ENCODE measurements around the gene SLC35B1.
"Not testable (repeated sequence)": the region's sequence is repeated elsewhere in the genome, so short reads cannot be mapped to it uniquely, and the experiment has no call there.

The SLC35B1 gene

GRCh38 chr17:49734515-49735490, 27.0 kb upstream of the SLC35B1 start:
- no peak for DNase-seq

DNA sequence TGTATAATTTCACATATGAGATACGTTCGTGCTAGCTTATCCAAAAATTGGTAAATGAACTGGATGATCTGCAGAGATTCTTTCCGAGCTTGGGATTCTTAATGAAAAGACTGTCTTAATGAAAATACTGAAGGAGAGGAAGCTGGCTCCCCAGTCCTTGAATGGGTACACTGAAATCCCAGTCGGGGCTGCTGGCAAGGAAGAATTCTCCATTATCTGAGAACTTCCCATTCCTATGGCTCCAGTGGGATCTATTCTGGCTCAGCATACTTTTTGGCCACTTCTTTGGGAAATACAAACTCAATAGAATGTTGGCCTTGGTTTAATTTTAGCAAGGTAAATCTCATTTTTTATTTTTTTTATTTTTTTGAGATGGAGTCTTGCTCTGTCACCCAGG, 23.7 kb upstream of the SLC35B1 start:
- DNase-seq: no peak

DNA sequence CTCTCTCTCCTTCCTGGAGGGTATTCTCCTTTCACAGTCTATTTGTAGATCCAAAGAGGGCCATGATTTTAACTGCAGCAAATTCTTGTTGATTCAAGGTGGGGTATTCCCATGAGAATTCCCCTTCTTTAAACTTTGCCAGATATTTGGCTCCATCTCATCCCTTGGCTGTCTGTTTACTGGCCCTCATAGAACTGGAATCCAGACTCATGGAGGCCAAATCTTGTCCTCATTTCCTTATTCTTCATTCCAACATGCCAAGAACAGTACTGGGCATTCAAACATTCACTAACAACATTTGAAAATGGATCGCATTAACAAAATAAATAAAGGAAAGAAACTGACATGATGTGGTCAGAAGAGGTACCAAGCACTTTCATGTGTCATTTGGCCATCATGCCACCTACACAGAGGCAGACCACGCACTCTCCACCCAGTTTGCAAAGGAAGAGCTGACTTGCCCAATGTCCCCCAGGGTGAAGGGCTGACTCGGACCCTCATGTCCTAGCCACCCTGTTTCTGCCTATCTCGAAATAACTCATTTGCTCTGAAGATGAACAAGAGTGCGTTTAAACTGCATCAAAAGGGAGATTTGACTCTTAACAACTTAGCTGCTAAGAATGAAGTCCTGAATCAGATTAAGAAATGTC, 23.1 kb upstream of the SLC35B1 start:
- no peak for DNase-seq

GRCh38 chr17:49730078-49730784, 22.5 kb upstream of the SLC35B1 start:
- no peak for DNase-seq

- DNase-seq: no peak
These were observed 21.3 kb upstream of the SLC35B1 start for GRCh38 chr17:49729069-49729468.

DNA sequence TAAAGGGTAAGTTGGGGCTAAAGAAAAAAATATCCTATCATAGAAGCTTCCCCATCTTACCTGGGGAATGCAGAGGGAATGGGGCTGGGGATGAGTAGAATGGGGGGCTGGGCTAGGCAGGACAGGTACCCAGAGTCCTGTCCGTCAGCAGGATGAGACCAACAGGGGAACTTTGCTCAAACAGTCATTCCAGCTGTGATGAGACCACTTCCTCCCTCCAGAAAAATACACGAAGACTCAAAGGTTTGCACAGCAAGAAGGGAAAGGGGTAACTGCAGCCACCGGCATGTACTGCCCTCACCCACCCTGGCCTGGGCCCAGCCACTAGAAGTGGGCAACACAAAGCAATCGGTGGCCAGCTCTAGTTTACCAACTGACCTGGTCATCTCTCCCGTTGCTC, 20.7 kb upstream of the SLC35B1 start:
- DNase-seq: no peak

- no peak for DNase-seq
These were observed 19.6 kb upstream of the SLC35B1 start for GRCh38 chr17:49727380-49727779.

DNA sequence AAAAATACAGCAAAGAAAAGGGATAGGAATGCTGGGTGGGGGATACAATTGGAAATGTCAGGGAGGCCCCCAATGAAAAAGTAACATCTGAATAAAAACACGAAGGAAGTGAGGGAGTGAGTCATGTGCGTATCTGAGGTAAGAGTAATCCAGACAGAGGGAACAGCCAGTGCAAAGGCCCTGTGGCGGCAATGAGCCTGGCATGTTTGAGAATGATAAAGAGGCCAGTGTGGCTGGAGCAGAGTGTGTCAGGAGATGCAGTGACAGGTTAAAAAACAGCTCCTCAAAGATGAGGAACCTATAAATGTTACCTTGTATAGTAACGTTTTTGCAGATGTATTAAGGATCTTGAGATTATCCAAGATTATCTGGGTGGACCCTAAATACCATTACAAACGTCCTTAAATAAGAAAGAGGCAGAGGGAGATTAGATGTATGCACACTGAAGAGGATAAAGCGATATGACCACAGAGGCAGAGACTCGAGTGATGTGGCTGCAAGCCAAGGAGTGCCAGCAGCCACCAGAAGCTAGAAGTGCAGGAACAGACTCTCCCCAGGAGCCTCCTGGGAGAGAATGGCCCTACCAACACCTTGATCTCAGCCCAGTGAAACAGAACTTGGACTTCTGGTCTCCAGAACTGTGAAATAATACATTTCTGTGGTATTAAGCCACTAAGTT, 17.8 kb upstream of the SLC35B1 start:
- DNase-seq: no peak

GRCh38 chr17:49724552-49724951, 16.8 kb upstream of the SLC35B1 start:
- not testable (repeated sequence) for DNase-seq

- no peak for DNase-seq
These were observed 15.7 kb upstream of the SLC35B1 start for GRCh38 chr17:49723423-49723822.

- DNase-seq: no peak
These were observed 14.3 kb upstream of the SLC35B1 start for GRCh38 chr17:49722066-49722465.

DNA sequence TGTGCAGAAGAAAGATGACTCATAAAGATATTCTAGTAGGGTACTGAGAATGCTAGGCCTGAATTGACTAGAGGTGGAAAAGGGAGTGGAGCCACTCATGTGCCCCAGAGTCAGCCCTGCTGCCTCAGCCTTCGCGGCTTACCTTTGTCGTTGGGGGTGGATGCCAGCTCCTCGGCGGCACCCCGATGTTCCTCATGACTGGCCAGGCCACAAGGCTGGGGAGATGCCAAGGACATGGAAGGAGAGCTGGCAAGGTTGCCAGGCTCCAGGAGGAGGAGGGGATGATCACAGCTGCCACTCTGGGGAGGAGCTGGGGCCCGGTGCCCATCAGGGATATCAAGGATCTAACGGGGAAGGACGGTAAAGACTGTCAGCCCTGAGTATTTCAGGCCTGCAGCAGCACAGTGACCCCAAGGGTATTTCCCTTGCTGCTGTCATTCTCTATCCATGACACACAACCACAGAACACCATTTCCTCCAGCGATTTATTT, 9.7 kb upstream of the SLC35B1 start:
- no peak for DNase-seq

DNA sequence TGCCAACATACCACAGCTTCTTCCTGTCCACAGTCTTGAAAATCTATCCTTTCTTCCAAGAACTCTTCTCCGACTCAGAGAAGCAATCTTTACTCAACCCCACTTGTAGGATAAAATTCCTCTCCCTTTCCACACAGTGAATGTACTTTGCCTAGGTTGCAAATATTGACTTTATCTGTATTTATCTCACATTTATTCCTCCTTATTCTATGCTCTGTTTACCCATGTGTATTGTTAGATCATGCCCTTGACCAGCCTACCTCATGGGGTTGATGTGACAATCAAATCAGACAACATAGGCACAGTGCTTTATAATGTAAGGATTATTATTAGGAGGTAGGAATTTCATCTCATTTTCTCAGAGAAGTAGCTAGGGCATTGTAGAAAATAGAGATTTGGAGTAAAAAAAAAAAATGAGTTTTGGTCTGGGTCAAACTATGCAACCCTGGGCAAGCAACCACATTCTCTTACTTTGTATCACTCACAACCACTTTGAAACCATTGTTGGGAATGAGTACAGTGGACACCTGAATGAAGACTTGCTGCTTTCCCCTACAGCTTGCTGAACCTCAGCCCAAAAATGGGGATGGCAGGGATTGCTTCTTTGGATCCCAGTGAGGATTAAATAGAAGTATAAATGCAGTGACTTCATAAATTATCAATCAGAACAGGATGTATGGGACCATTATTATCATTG, 9.1 kb upstream of the SLC35B1 start:
- no peak for DNase-seq

DNA sequence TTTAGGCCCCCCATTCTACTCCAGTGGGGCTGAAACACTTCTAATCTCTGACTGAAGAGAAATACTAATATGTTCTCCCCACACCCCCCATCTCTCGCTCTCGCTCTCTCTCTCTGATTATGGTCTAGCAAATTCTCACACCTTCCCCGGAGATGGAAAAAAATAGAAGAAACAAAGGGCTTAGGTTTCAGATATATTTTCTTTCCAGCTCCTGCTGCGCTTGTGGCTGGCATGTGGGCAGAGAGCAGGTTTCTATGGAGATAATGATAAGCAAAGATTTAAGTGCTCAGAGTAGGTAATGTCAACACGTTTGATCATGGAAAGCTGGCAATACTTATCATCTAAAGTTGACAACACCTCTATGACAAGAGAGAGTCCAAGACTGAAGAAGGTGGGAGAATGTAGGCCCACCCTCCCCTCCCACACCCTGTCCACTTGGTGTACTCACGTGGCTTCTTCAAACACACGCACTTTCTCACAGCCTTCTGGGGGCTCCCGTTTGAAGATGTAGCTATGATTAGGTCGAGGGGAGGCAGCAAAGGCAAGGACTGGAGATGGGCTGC, 8.0 kb upstream of the SLC35B1 start:
- DNase-seq: no peak

GRCh38 chr17:49715216-49715615, 7.5 kb upstream of the SLC35B1 start:
- no peak for DNase-seq

DNA sequence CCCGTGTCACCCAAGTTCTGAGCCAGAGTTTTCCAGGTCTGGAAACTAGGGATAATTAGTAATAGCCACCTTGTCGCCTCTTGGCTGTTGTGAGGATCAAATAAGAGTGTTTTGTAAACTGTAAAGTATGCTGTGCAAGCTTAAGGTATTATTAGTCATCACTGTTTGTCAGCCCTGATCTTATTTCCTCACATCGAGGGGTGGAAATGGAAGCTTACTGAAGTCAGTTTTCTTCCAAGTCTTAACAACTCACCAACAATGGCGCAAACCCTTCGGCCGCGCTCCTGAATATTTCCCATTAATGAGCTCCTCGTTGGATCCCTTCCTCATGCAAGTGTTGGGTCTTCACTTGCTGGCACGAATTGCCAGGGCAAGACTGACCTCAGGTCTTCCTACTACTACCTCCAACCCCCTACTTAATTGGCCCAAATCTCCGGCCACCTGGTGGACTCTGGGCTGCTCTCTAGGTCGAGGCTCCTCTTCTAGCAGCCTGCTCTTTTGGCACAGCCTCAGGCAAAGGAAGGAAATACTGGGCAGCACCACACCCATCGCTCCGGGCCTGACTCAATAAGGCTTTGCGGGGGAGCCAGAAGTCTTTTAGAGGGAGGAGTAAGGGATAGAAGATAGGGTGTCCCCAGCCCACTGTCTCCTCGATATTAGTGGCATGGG, 885 bp upstream of the SLC35B1 start:
- DNase-seq: no peak

DNA sequence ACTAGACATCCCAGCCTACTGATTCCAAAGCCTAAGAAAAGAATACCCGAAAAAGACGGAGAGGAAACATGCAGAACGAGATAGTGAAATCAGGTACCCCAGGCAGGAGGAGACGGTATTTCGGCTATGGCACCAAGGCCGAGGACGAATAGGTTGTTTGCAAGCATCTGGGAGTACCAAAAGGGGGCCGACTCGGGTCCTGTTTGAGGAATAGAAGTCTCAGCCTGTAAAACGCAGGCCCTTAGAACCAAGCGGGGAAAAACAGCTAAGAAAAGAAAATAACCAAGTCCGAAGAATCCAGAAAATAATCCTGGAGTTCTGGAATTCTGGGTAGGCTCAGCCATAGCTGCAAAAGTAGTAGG, 537 bp downstream of the SLC35B1 start:
- no peak for DNase-seq

GRCh38 chr17:49705254-49705653, 2.5 kb downstream of the SLC35B1 start:
- no peak for DNase-seq

GRCh38 chr17:49703557-49704277, 4.0 kb downstream of the SLC35B1 start:
- no peak for DNase-seq

- DNase-seq: no peak
These were observed 6.8 kb downstream of the SLC35B1 start for GRCh38 chr17:49700960-49701359.

Data from NCI-H187 treated with DMSO at 0.1 percent for 48 hours (cell line).